Calu3 (cell line): ENCODE results near the gene ELMO3. TPM values are rescaled to one million over a fixed set of nuclear protein-coding genes. Genes with fewer than 3 reads are reported as not detected.

ENCODE experiments used
- BruUV-seq: library from RNA; stranded (reverse); fragments of 400-500 nt; replicated peaks from 2 replicates; lab custom pipeline; 2021; lab: Mats Ljungman, UMichigan
- CTCF ChIA-PET: fragments of 300-600 bp; sonication (Branson Sonifier 250); formaldehyde crosslinking; loops from one replicate; lab custom pipeline; 2022; ENCODE audit warnings: antibody characterized with exemption; lab: Charles Lee
- DNase-seq: peaks from one replicate; pipeline ENCODE4 v3.0.0; 2022
- H3K27ac Mint-ChIP-seq: one replicate; pipeline ENCODE4 v1.8.0; 2022; ENCODE audit warnings: mixed read lengths; ENCODE audit not compliant: unreplicated experiment
- H3K27me3 Mint-ChIP-seq: one replicate; pipeline ENCODE4 v1.8.0; 2022; ENCODE audit warnings: mixed read lengths; ENCODE audit not compliant: unreplicated experiment
- H3K36me3 Mint-ChIP-seq: one replicate; pipeline ENCODE4 v1.8.0; 2022; ENCODE audit warnings: mild to moderate bottlenecking, moderate library complexity, mixed read lengths; ENCODE audit not compliant: insufficient read depth, unreplicated experiment
- H3K4me1 Mint-ChIP-seq: one replicate; pipeline ENCODE4 v1.8.0; 2022; ENCODE audit warnings: mild to moderate bottlenecking, low read depth, mixed read lengths; ENCODE audit not compliant: unreplicated experiment
- H3K4me3 Mint-ChIP-seq: one replicate; pipeline ENCODE4 v1.8.0; 2022; ENCODE audit warnings: mild to moderate bottlenecking, low read depth, moderate library complexity, mixed read lengths; ENCODE audit not compliant: unreplicated experiment
- H3K9me3 Mint-ChIP-seq: one replicate; pipeline ENCODE4 v1.8.0; 2022; ENCODE audit warnings: low read depth, mixed read lengths; ENCODE audit not compliant: unreplicated experiment
- intact Hi-C: fragments of 100-400 bp; cut with micrococcal nuclease; formaldehyde crosslinking; loops from one replicate; pipeline ENCODE4 v1.10.0; 2022; ENCODE audit not compliant: unreplicated experiment
- total RNA-seq: library from RNA; stranded (reverse); gene quantifications from 2 replicates; pipeline ENCODE4 v1.2.3, GENCODE V29; 2022
- TF ChIP-seq, protein P1 (sequence below): fragments of 200-600 bp; IDR thresholded peaks from one replicate; pipeline ENCODE4 v1.8.0; 2022; ENCODE audit warnings: antibody characterized with exemption; ENCODE audit not compliant: unreplicated experiment

ELMO3 gene
- total RNA-seq, 1 experiment from 2014 or later, result 31.9 TPM

- BruUV-seq, result no TSS peak
- CTCF ChIA-PET, result no interaction called here
- TF ChIP-seq, protein P1, sequence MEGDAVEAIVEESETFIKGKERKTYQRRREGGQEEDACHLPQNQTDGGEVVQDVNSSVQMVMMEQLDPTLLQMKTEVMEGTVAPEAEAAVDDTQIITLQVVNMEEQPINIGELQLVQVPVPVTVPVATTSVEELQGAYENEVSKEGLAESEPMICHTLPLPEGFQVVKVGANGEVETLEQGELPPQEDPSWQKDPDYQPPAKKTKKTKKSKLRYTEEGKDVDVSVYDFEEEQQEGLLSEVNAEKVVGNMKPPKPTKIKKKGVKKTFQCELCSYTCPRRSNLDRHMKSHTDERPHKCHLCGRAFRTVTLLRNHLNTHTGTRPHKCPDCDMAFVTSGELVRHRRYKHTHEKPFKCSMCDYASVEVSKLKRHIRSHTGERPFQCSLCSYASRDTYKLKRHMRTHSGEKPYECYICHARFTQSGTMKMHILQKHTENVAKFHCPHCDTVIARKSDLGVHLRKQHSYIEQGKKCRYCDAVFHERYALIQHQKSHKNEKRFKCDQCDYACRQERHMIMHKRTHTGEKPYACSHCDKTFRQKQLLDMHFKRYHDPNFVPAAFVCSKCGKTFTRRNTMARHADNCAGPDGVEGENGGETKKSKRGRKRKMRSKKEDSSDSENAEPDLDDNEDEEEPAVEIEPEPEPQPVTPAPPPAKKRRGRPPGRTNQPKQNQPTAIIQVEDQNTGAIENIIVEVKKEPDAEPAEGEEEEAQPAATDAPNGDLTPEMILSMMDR, result no peak
Observed at GRCh38 chr16:67211674-67212073, 12.7 kb downstream of the ELMO3 start.

DNA sequence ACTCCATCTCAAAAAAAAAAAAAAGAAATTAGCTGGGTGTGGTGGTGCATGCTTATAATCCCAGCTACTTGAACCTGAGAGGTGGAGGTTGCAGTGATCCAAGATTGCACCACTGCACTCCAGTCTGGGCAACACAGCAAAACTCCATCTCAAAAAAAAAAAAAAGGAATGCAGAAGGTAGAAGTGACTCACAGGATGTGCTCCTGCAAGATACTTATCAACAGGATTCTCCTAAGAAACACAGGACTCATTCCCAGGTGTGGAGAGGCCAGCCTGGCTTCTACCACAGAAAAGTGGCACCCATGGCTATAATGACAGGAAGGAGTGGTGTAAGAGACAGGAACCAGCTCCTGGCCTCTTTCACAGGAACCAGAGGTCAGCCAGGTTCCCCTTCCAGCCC is 13.8 kb downstream of the ELMO3 start:
- CTCF ChIA-PET, result interaction anchor here (0.7 kb wide), 1 partner anchor 327 kb away, joined by 3 read pairs; no protein-coding TSS in a partner anchor
- Mint-ChIP-seq H3K27ac (no peak overlapping the region), H3K9me3 (no peaks in the 10 kb centered on the region), H3K4me3 (no peak overlapping the region), H3K27me3 (peaks cover 38% of the 10 kb centered on the region), H3K4me1 (no peaks in the 10 kb centered on the region), H3K36me3 (peaks cover 2% of the 10 kb centered on the region)
- BruUV-seq, result no TSS peak
- TF ChIP-seq, protein P1, result no peak
- intact Hi-C loops, result no loop called here
- DNase-seq, result no peak

More at GRCh38 chr16:67211674-67212073, 12.7 kb downstream of the ELMO3 start:
- H3K27ac Mint-ChIP-seq, result no peak overlapping the region
- H3K9me3 Mint-ChIP-seq, result no peaks in the 10 kb centered on the region
- no peak overlapping the region for H3K4me3 Mint-ChIP-seq
- intact Hi-C loops, result no loop called here
- DNase-seq, result no peak
- peaks cover 9% of the 10 kb centered on the region for H3K36me3 Mint-ChIP-seq
- H3K4me1 Mint-ChIP-seq, result no peaks in the 10 kb centered on the region
- peaks cover 28% of the 10 kb centered on the region for H3K27me3 Mint-ChIP-seq

DNA sequence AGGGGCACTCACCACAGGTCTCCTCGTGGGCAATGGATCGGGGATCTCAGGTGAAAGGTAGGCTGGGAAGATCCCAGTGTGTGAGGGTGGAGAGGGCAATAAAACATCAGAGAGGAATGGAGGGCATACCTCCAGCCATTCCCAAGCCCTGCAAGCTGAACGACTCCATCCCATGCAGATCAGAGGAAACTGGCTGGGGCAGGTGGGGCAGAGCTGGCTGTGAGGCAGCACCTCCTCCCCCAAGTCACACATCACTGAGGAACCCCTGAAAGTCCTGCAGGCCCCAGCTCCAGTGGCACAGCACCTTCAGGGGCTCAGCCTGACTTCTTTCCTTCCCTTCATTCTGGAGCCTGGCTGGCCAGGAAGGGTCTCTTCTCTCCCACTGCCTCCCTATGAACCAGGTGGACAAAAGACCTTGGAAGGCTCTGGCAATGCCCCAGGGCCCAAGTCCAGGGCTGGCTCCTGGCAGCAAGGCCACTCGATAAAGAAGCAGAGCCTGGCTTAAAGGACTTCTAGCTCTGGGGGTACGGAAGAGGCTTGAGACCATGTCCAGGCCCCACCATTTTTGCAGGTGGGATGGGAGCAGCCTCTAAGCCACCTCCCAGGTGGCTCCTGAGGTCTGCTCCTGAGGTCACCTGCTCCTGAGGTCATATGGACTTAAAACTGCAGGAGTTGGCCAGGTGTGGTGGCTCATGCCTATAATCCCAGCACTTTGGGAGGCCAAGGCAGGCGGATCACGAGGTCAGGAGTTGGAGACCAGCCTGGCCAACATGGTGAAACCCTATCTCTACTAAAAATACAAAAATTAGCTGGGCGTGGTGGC is 14.5 kb downstream of the ELMO3 start:
- intact Hi-C loops, result no loop called here
- H3K4me1 Mint-ChIP-seq, result no peaks in the 10 kb centered on the region
- TF ChIP-seq, protein P1, result no peak
- CTCF ChIA-PET, result no interaction called here
- peaks cover 41% of the 10 kb centered on the region for H3K27me3 Mint-ChIP-seq
- H3K36me3 Mint-ChIP-seq, result no peaks in the 10 kb centered on the region
- H3K9me3 Mint-ChIP-seq, result no peaks in the 10 kb centered on the region
- H3K4me3 Mint-ChIP-seq, result no peak overlapping the region
- H3K27ac Mint-ChIP-seq, result no peak overlapping the region
- DNase-seq, result no peak
- no TSS peak for BruUV-seq

- no peak overlapping the region for H3K4me3 Mint-ChIP-seq
- H3K27ac Mint-ChIP-seq, result no peak overlapping the region
- no peaks in the 10 kb centered on the region for H3K36me3 Mint-ChIP-seq
- DNase-seq, result no peak
- peaks cover 28% of the 10 kb centered on the region for H3K27me3 Mint-ChIP-seq
- TF ChIP-seq, protein P1, result no peak
- CTCF ChIA-PET, result no interaction called here
- intact Hi-C loops, result no loop called here
- no TSS peak for BruUV-seq
- H3K9me3 Mint-ChIP-seq, result no peaks in the 10 kb centered on the region
- H3K4me1 Mint-ChIP-seq, result no peaks in the 10 kb centered on the region
Observed at GRCh38 chr16:67215706-67216105, 16.8 kb downstream of the ELMO3 start.
